NCI-H2081 treated with DMSO at 0.1 percent for 48 hours (cell line): ENCODE measurements around the gene RING1.
A peak's percentile ranks its signal among the peaks of the same experiment; 100 is the strongest.

ENCODE experiments used
- DNase-seq: peaks from one replicate; lab custom pipeline; 2025; lab: John Stamatoyannopoulos, UW

RING1 gene

DNA sequence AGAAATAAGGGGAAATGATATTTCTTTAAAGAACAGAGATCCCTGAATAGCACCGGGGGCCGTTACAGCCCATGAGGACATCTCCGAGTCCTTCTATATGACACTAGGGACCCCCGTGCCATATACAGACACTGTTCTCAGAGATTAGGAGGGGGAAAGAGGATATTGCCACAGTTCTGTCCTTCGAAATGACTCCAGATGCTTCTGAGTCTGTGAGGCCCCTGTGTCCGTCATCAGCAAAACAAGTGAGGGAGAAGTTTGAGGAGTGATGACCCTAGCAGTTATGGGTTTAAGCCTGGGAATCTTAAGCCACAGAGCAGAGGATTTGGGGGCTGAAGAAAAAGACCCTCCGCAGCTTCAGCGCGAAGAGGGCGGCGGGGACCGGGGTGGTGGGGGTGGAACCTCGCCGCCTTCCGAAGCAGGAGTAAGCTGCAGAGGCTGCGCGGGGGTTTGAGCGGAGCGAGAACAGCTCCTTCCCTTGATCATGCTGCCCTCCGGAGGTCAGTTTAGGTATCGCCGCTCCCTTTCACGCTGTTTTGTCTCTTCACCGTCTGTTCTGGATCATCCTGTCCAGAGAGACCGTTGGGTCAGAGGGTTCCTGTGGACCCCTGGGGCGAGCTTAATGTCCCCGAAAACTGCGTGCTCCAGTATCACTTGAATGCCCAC, 39.8 kb downstream of the RING1 start:
- peak; percentile 44 for DNase-seq

DNA sequence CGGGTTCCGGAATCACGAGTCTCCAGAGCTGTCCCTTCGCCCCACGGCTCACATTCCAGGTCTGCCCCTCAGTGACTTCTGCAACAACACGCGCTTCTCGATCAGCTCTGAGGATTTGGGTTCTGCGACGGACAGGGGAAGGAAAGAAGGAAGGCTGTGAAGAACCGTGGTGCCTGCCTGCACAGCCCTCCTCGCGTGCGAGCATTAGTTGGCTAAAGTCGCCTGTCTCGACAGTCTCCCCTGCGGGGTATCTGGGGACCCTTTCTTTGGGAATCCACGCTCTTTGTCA, 40.3 kb downstream of the RING1 start:
- no peak for DNase-seq

DNA sequence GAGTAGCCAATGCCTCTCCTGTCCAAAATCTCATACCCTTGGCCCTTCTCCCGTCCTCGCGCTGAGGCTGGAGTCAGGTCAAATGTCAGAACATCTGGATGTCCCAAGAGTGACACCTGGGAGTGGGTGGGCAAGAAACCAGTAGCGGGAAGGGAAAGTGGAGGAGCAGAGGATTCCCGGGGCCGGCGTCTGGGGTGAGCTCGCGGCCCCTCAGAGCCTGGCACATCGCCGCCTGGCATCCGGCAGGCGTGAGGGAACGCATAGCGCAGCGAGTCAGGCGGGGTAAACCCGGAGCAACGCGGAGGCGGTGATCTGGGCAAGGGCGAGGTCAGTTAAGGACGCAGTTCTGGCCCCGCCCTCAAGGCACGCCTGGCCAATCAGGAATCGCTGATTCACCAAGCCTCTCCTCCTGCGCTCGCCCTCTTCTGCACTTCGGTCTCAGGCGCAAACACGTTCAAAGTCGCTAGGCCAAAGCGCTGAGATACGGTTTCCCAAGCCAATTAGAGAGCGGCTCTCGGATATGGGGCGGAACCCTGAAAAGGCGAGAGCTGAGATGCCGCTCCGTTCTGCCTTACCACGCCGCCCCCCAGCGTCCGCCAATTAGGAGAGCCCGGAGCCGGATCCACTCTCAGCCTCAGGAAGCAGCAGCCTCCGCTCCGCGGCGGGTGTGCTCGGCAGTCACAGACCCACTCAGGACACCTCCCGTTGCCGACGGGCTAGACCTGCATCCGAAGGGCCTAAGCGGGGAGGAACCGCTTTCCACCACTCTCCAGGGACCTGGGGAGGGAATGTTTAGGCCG, 40.8 kb downstream of the RING1 start:
- DNase-seq, result peak; percentile 95

DNA sequence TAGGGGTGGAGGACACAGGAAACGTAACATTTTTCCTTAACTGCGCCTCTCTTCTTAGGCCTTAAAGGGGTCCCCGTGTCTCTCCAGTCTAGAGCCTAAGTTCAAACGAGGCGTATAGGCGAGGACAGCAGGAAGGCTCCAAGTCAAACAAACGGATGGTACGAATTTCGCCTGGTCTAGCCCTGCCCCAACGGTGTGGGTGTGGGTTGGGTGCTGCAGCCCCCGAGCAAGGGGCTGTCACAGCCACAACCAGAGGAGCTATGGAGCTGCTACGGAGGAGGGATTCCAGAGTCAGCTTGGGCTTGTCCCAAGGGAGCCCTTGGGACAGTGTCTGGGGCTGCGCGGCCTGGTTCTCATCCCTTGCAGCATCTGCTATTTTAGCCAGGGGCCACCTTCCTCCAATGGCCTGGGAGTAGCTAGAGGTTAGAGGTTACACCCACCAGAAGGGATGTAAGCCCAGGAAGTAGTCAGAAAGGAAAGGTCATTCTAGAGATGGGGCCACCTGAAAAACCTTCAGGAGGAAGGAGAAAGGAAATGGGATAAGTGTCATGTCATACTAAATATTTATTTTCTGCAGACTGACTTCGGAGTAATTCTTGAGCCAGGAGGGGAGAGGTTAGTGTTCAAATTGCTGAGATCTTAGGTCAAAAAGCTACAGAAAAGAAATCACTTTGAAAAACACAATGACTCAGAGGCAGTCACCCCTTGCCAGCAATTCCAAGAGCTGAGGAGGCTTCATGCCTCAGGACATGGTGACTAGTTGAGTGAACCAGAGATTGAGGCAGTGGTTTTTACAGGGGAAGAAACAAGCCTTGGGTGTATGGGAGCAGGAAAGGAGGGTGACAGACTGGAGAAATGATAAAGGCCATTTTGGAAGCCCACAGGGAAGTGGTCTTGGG, 41.7 kb downstream of the RING1 start:
- DNase-seq, result no peak

DNA sequence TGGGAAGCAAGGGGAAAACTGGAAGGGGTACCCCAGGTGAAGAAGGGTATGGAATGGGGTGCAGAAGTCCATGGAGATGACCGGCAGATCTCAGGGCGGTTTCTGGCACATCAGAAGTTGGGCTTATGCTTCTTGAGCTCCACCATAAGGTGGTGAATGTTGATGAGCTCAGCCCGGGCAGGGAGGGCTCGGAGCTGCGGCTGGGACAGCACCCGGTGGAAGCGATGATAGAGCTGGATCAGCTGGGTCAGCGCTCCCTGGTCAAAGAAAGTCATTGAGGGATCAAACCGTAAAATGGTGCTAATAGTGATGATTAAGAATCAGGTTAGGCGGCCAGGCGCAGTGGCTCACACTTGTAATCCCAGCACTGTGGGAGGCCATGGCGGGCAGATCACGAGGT, 42.4 kb downstream of the RING1 start:
- DNase-seq, result no peak

DNA sequence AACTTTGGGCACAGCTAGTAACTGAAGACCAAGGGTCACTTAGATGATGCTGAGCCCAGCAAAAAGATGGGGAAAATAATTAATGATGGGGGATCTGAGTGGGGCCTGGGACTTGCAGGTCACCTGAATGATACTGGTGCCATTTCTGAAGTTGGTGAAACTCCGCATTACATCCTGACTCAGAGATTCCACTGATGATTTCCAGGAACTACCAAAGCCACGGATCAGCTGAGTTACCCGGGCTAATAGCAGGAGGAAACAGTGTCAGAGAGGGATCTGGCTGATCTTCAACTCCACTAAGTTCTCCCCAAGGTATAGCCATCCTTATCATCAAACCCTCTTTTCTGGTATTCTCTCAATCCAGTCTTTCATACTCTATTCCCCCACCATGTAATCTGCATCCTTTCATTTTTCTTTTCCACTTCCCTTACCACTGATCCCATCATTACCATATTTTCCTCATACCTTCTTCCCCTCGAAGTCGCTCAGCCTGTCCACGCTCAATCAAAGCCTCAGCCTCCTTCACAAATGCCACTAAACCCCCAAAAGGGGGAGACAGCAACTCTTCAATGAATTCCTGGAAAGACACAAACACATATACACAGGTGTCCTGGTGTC, 43.2 kb downstream of the RING1 start:
- no peak for DNase-seq

DNA sequence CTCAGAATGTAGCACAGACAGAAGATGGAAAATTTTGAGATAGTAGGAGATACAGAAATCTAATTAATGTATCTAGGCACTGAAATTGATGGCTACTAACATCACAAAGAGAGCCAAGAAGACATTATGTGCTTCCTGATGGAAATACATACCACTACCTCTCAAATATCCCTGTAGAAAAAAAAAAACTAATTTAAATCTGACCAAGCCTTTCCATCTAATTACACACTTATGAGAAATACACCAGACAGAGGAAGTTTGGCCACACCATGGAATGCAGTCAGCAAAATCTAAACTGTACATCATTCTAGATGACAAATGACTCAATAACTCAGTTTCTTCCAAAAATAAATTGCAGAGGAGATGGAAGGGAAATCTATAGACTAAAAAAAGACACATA, 44.5 kb downstream of the RING1 start:
- DNase-seq, result no peak

DNA sequence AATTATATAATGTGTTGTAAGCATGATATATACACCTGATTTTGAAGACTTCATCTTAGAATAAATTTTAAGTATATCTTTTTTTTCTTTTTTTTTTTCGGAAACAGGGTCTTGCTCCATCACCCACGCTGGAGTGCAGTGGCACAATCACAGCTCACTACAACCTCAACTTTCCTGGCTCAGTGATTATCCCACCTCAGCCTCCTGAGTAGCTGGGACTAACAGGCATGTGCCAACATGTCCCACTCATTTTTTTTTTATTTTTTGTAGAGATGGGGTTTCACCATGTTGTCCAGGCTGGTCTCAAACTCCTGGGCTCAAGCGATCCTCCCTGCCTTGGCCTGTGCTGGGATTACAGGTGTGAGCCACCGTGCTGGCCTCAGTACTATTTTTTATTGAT, 46.3 kb downstream of the RING1 start:
- no peak for DNase-seq

DNA sequence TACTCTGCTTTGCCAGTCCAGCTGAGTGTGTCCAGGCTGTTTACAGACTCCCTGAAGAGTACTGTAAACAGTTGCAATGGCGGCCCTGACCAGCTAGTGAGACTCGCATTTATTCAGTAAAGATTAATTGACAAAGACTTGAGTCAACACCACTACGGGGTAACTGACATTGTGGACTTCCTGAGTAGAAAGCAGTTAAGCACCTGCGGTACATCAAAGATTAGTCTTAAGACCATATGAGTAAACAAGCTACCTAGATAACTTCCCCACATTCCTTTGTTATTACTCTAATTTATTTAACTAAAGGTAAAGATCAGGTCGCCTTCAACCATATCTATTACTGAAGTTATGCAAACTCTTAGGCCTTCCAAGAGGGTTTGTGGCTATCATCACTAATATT, 50.7 kb downstream of the RING1 start:
- DNase-seq, result no peak
